ENCODE data around the gene PSD. TPM values are rescaled to one million over a fixed set of nuclear protein-coding genes. Genes with fewer than 3 reads are reported as not detected.

Gene PSD
- total and polyA plus RNA-seq, 12 donors = 0.19 to 1.5 (median 0.42) TPM; not detected in 1

- DNase-seq (no peak), ATAC-seq (peak in 7 of 8 donors; percentile 1 to 40 (median 5))
- Histone ChIP-seq H3K27ac (peak overlapping the region; percentile 70 to 97 (median 91)), H3K4me3 (peak overlapping the region; percentile 80 to 100 (median 94)), H3K36me3 (peaks cover 0 to 25% (median 0%) of the 10 kb centered on the region in 9 donors), H3K27me3 (peaks cover 0 to 23% (median 21%) of the 10 kb centered on the region in 7 donors), H3K4me1 (peaks cover 15 to 40% (median 36%) of the 10 kb centered on the region in 9 donors), H3K9me3 (no peaks in the 10 kb centered on the region)
- 1% methylated on average over 55 to 62 of the region's 62 CpGs for WGBS, 2 donors
- intact Hi-C loops (cut with DNase I) = loop anchor here in 4 of 10 donors (1.0 to 10.0 kb wide), 5 partner anchors 27 to 253 kb away; partner anchors contain the start of genes ACTR1A (in 2 of the 4), SUFU (in 2 of the 4) and NFKB2 (in 1 of the 4)
- no peak for TF ChIP-seq CTCF (IDR thresholded peaks at IDR 0.05)
Observed at GRCh38 chr10:102421757-102422512, 3.4 kb upstream of the PSD start.

- peaks cover 0 to 28% (median 26%) of the 10 kb centered on the region in 7 donors for H3K27me3 ChIP-seq
- H3K9me3 ChIP-seq = no peaks in the 10 kb centered on the region
- H3K27ac ChIP-seq = peak overlapping the region; percentile 70 to 97 (median 91)
- peak overlapping the region; percentile 80 to 100 (median 94) for H3K4me3 ChIP-seq
- peaks cover 0 to 24% (median 0%) of the 10 kb centered on the region in 9 donors for H3K36me3 ChIP-seq
- ATAC-seq (no peak), DNase-seq (no peak)
- 0% methylated on average over 14 of the region's 14 CpGs for WGBS, 2 donors
- TF ChIP-seq CTCF (IDR thresholded peaks at IDR 0.05) = no peak
- intact Hi-C loops (cut with DNase I) = loop anchor here in 4 of 10 donors (1.0 to 10.0 kb wide), 4 partner anchors 41 to 252 kb away; partner anchors contain the start of genes ACTR1A (in 2 of the 4) and SUFU (in 2 of the 4)
- H3K4me1 ChIP-seq = peaks cover 15 to 40% (median 36%) of the 10 kb centered on the region in 9 donors
Observed at GRCh38 chr10:102421507-102421756, 2.8 kb upstream of the PSD start.

- intact Hi-C loops (cut with DNase I) = loop anchor here in 4 of 10 donors (1.0 to 10.0 kb wide), 4 partner anchors 41 to 252 kb away; partner anchors contain the start of genes ACTR1A (in 2 of the 4) and SUFU (in 2 of the 4)
- peaks cover 0 to 33% (median 31%) of the 10 kb centered on the region in 7 donors for H3K27me3 ChIP-seq
- 0% methylated on average over 66 of the region's 66 CpGs for WGBS, 2 donors
- ATAC-seq (peak; percentile 87 to 96 (median 92)), DNase-seq (peak; percentile 94 to 97)
- TF ChIP-seq CTCF (IDR thresholded peaks at IDR 0.05) = peak in 2 of 9 donors; percentile 3 to 17
- H3K27ac ChIP-seq = peak within 1 kb of the TSS; percentile 70 to 97 (median 91)
- no peaks in the 10 kb centered on the region for H3K9me3 ChIP-seq
- H3K4me3 ChIP-seq = peak within 1 kb of the TSS; percentile 80 to 100 (median 94)
- peaks cover 0 to 24% (median 0%) of the 10 kb centered on the region in 9 donors for H3K36me3 ChIP-seq
- H3K4me1 ChIP-seq = peaks cover 15 to 40% (median 36%) of the 10 kb centered on the region in 9 donors
Observed at GRCh38 chr10:102420714-102421506, 2.3 kb upstream of the PSD start, which contains the start of gene FBXL15. Gene FBXL15, plus strand, starts transcription at chr10:102420836. Its CDS starts 294 bp downstream, at chr10:102421130.

Data from heart right ventricle (tissue), 16 donors.